GM19455 (cell line): Measurements from ENCODE around the gene VASH1.

Experiments
- ATAC-seq: cut with Tn5 transposase; IDR thresholded peaks from one replicate; pipeline ENCODE4 v1.9.1; 2021; ENCODE audit not compliant: unreplicated experiment

Gene VASH1

GRCh38 chr14:76742185-76742584 lies 19.1 kb upstream of the VASH1 start:
- no peak for ATAC-seq

DNA sequence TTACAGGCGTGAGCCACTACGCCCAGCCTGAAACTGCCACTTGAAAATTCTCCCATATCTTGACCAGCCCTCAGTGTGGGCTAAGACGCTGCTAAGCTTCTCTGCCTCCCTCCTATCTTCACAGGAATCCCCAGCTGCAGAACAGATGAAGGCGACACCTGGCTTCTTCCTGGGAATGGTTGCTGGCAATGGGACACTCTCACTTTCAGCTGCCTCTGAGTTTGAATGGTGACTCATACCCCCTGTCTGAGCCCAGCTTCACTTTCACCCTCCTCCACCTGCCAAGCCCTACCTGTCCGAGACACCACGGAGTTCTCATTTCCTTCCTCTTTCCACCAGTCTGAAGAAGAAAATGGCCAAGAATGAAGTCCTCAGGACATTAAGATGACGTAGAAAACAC lies 18.3 kb upstream of the VASH1 start:
- ATAC-seq: no peak

GRCh38 chr14:76752744-76753143 lies 8.5 kb upstream of the VASH1 start:
- ATAC-seq: no peak

DNA sequence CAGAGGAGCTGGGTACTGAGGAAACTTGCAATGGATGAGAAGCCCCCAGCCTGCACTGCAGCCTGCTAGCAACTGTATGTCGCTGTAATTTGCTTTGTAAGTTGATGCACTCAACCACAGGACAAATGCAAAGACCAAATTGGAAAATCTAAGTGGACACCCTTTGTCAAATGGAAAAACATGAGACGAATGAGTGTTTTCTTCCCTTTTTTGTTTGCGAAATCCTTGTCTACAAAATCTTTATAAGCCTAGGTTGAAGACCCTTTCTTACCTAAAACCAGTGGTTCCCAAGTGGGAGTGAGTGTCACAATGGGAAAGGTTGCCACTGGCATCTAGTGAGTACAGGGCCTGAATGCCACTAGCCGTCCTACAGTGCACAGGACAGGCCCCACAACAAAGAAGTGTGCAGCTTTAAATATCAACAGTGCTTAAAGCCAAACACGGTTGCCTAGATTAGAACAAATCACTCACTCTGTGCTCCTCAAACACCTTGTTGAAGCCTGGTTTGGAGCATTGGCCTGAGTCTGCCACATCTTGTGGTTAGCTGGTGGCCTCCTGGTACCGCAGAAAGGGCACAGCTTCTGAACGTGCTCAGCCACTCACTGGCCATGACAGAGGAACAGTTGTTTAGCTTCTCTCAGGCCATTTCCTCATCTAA lies 7.6 kb upstream of the VASH1 start:
- no peak for ATAC-seq

GRCh38 chr14:76754586-76754985 lies 6.7 kb upstream of the VASH1 start:
- no peak for ATAC-seq

- no peak for ATAC-seq
These were observed 5.5 kb upstream of the VASH1 start for GRCh38 chr14:76755610-76756370.

DNA sequence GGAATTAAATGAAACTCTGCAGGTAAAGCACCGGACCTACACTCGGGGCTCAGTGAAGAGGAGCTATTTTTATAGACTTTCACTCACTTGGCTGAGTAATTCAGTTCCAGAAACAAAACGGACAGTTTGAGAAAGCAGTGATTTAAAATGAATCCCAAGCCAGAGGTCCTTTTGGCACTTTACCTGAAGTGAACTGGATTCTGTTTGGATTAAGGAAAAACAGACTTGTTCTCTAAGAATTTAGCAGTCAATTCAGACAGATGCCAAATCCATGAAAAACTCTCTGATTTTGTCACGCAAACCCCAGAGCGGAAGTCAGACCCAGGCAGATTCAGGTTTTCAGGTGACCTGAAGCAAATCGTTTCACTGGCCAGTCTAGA lies 4.9 kb upstream of the VASH1 start:
- ATAC-seq: no peak

GRCh38 chr14:76759589-76759988 lies 1.7 kb upstream of the VASH1 start:
- no peak for ATAC-seq

DNA sequence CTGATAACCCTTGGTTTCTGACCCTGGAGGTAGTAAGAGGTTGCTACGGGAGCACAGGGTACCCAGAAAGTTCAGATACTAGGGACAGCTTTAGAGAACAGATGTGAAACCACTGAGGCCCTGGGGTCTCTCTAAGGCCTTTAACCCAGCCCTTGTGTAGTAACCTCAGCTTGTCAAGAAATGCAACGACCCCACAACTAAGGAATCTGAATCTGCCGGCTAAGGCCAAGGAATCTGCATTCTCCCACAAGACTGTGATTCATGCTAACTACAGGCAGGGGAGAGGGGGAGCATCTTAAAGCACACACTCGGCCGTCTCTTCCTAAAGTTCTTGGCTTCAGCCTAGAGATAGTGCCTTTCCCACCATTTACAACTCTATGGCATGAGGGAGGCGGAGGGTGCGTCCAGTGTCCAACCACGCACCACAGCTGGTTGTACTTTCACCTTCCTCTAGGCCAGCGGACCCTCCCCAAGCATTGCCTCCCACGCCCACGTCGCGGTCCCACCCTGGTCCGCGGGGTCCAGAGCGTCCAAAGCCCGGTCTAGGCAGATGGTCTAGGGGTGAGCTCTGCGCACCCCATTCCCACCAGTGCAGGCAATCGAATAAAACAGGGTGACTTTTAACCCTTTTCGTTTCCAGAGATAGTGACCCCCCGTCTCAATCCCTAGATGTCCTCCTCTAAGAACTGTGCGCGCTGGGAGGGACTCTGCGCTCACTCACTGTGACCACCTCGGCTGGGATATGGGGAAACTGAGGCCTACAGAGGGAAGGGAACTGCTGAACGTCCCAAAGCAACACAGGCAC lies 735 bp upstream of the VASH1 start:
- no peak for ATAC-seq

DNA sequence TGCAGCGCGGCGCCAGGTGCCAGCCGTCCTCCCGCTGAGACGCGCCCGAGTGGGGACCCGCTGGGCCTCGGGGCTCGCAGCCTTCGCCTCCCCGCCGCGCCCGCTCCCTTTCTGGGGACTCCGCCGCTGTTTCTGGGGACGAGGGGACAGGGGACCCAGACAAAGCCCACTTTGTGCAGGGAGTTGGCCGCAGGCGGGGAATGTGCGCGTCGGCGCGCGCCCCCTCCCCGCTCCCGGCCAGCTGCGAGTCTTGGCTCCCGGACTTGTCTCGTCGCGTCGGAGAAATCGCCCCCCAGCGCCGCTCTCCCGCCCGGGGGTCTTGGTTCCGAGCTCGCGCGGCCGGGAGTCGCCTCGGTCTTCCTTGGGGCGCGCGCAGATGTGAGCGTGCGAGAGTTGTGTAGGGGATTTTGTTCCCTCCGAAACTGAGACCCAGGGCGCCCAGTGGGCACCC lies 717 bp downstream of the VASH1 start:
- ATAC-seq: no peak

DNA sequence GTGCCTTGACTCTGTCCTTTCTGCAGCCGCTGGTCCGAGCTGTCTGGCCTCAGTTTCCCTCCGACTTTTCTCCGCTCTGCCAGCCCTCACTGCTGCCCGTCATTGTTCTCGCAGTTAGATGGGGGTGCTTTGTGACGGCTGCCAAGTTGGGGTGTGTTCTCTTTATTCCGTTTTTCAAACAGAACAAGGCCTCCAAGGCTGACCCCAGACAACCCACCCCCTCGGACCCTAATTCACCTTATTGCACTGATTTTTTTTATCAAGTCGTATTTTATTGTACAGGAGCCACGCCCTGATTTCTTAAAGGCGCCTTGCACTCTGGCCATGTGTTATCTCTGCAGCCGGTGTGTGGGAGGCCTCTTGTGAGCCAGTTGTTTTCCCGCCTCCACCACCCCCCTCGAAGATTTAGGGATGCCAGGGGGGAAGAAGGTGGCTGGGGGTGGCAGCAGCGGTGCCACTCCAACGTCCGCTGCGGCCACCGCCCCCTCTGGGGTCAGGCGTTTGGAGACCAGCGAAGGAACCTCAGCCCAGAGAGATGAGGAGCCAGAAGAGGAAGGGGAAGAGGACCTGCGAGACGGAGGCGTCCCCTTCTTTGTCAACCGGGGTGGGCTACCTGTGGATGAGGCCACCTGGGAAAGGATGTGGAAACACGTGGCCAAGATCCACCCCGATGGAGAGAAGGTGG lies 1.3 kb downstream of the VASH1 start:
- ATAC-seq: no peak

- no peak for ATAC-seq
These were observed 2.1 kb downstream of the VASH1 start for GRCh38 chr14:76763096-76764041.

- no peak for ATAC-seq
These were observed 4.2 kb downstream of the VASH1 start for GRCh38 chr14:76765461-76765931.

DNA sequence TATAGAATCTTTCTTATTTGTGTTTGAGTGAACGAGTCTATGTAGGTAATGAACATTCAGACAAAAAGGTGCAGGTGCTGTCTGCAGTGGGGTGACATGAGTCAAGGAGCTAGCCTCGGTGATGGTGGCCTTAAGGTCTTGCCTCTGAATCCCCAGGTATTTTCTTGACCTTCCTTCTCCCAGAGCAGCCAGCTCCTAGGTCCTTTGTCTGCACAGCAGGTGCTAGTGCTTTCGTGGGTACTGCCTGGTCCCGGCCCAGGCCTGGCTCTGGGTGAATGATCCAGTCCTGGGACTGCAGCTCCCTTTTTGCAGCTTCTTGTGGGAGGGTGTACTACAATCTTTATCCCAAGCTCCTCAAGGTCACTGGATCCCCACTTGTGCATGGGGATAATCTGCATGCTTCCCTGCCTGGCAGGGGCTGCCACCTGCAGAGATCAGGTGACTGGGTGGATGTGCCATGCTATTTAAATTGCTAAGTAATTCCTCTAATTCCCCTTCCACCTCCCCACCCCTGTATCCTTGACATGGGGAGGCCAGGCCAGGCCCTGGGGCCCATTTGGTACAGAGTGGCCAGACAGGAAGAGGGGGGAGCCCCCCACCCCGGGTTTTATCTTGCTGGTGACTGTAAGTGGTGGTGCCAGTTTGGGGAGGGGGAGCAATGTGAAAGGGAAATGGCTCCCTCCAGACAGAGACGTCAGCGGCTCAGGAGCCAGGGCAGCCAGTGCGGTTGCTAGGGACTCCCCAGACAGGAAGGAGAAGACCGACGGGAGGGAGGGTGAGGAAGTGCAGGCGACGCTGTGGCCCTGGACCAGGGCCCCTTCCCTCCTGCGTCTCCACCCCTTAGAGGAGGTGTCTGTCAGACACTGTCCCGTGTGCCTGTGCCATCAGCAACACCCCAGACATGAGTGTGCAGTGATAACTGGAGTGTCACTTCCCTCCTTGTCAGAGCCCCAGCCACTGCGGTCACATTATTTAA lies 6.7 kb downstream of the VASH1 start:
- peak; percentile 82 for ATAC-seq

- no peak for ATAC-seq
These were observed 7.6 kb downstream of the VASH1 start for GRCh38 chr14:76768671-76769500.

- ATAC-seq: no peak
These were observed 8.5 kb downstream of the VASH1 start for GRCh38 chr14:76769636-76770292.
